Measurements from ENCODE around the gene OVCA2.
"Not testable (repeated sequence)": the region's sequence is repeated elsewhere in the genome, so short reads cannot be mapped to it uniquely, and the experiment has no call there.

The OVCA2 gene

GRCh38 chr17:2041561-2042389, at the start of gene OVCA2:
Gene OVCA2 (plus strand): TSS chr17:2042022. CDS start chr17:2042048, 26 bp downstream.
- peak; percentile 97 for DNase-seq

GRCh38 chr17:1992541-1992940, 49.3 kb upstream of the OVCA2 start:
- no peak for DNase-seq

- DNase-seq, result no peak
Measured at GRCh38 chr17:1994707-1995106, 47.1 kb upstream of the OVCA2 start.

- DNase-seq, result no peak
Measured at GRCh38 chr17:1995321-1995892, 46.4 kb upstream of the OVCA2 start.

DNA sequence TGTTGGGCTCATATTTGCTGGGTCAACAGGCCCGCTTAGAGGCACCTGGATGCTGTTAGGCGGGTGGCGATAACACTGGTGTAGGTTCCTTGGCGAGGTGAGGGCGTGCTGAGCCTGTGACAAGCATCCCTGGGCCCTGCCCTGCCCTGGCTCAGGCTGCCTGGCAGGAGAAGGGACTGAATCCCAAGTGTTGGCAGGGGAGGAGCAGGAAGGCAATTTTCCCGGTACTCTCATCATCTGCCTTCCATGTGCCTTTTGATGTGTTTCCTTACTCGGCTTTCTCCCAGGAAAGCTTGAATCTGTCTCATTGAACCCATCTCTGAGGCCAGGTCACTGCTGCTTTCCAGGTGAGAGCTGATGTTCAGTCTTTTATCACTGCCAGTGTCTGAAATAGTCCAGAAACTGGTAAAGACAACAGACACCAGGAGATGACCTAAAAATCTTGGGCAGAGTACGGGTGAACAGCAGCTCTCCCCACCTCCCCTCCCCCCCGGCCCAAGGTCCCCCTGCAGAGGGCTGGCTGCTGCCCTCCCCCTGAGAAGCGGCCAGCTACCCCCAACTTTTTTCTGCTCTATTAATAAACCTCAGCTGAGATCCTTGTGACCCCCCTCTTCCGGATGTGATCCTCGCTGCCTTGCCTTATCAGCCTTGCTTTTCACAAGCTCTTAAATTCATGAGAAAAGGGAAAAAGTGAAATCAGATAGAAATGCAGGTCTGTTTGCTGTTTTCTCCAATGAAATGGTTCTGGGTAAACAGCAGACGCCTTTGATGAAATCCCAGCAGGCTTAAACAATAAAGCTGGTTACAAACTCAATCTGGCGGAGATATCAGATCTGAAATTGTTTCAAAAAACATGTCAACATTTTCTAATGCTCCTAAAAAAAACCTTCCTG, 45.7 kb upstream of the OVCA2 start:
- no peak for DNase-seq

- no peak for DNase-seq
Measured at GRCh38 chr17:1996800-1997288, 45.0 kb upstream of the OVCA2 start.

DNA sequence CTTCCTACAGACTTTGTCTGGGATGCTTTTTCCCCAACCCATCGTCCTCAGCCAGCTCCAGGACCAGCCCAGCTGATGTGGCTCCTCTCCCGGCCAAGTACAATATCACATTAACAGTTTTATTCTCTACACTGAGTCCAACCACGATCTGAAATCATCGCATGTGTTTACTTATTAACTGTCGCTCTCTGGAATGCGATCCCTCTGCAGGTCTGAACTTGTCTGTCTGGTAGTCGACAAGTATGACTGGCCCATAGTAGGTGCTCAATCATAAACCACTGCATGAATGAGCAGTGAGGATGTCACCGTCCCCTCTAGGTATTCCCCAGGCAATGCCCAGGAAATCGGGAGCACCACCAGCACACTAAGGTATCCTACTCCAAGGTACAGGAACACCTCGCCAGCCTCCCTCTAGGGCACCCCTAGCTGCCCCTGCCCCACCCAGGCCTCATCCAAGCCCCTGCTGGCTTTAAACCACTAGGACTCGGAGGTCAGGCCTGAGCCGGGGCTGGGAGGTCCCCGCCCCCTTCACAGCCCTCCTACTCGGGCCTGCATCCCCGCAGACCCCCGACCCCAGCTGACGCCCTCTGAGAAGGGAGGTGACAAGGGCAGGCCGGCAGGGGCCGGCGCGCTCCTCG, 44.4 kb upstream of the OVCA2 start:
- no peak for DNase-seq

DNA sequence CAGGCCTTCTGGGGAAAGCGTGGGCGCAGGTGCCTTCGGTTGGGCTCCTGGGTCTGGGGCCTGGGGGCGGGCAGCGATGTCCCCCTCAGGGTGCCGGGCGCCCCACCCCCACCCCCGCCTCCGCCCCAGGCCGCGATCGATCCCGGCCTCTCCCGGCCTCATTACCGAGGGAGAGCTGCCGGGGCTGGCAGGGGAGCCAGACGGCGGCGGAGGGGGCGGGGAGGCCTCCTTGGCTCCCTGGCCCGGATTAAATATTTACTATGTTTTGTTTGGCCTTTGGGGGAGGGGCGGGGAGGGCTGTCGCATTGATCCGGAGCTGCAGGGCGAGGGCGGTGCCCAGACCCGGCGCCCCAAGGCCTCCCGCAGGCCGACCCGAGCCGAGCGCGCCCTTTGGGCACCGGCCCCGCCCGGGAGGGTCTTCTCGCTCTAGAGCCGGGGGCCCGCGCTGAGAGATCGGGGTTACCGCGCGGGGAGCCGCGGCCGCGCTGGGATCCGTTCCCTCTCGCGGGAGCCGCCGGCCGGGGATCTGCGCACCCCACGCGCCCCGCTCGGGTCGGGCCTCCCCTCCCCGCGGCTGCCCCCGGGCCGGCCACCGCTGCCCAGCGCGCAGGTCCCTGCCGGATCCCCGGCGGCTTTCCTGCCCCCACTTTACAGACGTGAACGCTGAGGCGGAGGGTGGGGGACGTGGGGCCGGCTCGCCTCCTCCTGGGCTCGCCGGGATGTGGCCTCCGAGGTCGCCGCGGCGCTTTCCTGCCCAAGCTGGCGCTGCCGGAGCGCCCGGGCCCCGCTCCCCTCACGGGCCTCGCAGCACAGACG, 43.7 kb upstream of the OVCA2 start:
- no peak for DNase-seq

GRCh38 chr17:1999557-2000251, 42.1 kb upstream of the OVCA2 start:
- DNase-seq, result no peak

DNA sequence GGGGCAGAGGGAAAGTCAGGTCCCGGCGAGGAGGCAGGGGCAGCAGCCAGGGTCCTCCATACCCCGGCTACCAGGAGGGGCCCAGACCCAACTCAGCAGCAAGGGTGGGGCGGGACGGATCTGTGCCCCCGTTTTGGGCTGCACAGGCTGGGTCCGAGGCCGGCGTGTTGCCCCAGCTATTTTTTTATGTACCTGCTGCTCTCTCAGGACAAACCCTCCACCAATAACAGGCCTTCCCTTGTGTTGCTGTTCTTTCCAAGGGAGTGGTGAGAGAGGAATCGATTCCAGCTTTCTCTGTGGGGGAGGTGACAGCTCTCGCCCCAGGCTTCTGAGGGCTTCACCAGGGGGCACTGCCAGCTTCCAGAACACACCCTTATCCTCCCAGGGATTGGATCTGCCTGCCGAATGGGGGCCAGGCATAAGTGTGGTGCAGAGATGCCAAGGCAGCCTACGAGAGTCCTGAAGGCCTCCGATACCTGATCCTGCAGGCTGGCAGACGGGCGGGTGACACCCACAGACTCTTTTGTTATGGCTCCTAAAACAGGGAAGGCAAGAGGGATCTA, 39.0 kb upstream of the OVCA2 start:
- no peak for DNase-seq

- DNase-seq, result no peak
Measured at GRCh38 chr17:2003525-2003924, 38.3 kb upstream of the OVCA2 start.

DNA sequence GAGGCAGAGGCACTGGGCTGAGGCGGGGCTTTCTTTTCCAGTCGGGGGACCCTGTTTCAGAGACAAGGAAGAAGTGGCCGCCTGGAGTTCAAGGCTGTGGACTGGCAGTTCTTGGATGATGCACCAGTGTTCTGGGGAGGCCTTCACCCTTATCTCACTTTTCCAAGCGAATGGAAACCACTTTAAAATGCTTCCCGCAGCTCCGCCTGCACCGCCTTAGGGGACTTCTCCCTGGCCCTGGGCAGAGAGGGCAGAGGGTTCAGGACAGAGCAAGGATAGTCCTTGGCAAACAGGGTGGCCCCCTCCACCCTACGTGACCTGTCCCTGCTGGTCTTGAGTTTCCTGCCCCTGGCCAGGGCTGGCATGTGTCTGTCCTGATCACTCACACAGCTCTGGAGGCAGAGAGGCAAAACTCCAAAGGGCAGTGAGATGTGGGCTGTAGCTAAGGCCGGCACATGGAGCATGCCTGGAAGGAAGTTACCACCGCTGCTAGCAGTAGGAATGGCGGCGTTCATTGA, 37.3 kb upstream of the OVCA2 start:
- DNase-seq, result no peak

- DNase-seq, result no peak
Measured at GRCh38 chr17:2008332-2009126, 33.3 kb upstream of the OVCA2 start.

DNA sequence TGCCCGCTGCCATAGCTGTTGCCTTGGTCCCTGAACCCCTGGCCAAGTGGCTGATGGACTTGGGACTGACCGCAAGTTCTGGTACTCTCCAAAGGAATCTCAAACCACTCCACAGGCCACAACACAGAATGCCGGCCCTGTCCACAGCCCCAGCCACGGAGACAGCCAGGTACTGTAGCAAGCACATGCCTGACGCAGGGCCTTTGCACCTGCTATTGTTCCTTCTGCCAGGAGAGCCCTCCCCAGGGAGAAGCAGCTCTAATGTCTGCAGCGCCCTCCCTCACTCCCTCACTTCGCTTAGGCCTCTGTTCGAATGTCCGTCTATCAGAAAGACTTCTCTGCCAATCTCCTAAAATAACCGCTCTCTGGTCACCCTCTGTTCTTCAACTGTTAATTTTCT, 32.1 kb upstream of the OVCA2 start:
- DNase-seq, result no peak

- no peak for DNase-seq
Measured at GRCh38 chr17:2011411-2012371, 30.1 kb upstream of the OVCA2 start.

DNA sequence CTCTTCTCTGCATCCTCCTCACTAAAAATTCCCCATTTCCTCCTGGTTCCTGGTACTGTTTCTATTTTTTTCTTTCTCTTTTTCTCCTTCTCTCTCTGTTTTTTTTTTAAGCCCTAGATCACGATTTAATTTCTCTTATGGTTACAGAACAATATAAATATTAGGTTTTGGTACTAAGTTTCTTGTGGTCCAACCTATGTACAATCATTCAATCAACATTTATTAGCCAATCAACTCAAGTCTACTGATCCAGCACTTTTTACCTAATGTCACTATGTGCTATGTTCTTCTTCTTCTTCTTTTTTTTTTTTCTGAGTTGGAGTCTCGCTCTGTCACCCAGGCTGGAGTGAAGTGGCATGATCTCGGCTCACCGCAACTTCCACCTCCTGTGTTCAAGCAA, 29.3 kb upstream of the OVCA2 start:
- DNase-seq, result no peak

GRCh38 chr17:2013220-2013993, 28.4 kb upstream of the OVCA2 start:
- DNase-seq, result not testable (repeated sequence)

DNA sequence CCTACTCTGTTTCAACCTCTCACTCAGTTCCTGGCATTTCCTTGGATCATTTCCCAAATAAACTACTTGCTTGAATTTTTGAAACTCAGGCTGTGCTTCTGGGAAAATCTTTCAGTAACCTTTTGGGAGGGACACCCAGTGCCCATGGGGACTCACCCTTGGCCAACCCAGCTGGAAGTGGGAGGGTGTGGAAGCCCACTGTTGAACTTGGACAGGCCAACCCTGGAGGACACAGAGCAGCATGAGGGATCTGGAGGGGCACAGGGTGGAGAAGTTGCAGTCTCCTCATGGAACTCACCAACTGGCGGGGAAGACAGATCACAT, 27.9 kb upstream of the OVCA2 start:
- no peak for DNase-seq

Data from stimulated activated CD4-positive, alpha-beta T cell treated with anti-CD3 and anti-CD28 coated beads, Interleukin-4, amount 100 ng/mL, for 24 hours (primary cell).